GM19452 (cell line): ENCODE results near the gene NTM.
"Not testable (repeated sequence)": the region's sequence is repeated elsewhere in the genome, so short reads cannot be mapped to it uniquely, and the experiment has no call there.

ENCODE experiments used
- ATAC-seq: cut with Tn5 transposase; IDR thresholded peaks from one replicate; pipeline ENCODE4 v1.9.1; 2021; ENCODE audit not compliant: unreplicated experiment

NTM gene

GRCh38 chr11:132358573-132358953 is 988.1 kb downstream of the NTM start:
- peak; percentile 34 for ATAC-seq

- ATAC-seq: no peak
Observed at GRCh38 chr11:132361011-132361550, 990.7 kb downstream of the NTM start.

DNA sequence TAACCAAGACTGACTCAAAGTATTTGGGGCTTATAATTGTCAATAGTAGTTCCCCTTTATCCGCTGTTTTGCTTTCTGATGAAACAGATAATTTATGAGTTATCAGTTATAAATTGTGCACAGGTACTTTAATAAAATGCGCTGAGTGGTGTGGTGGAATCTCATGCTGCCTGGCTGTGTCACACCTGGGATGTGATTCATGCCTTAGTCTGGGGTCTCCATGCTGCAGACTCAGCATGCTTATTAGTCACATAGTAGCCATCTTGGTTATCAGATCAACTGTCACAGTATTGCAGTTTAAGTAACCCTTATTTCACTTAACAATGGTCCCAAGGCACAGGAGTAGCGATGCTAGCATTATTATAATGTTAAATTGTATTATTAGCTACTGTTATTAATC is 995.2 kb downstream of the NTM start:
- ATAC-seq: no peak

DNA sequence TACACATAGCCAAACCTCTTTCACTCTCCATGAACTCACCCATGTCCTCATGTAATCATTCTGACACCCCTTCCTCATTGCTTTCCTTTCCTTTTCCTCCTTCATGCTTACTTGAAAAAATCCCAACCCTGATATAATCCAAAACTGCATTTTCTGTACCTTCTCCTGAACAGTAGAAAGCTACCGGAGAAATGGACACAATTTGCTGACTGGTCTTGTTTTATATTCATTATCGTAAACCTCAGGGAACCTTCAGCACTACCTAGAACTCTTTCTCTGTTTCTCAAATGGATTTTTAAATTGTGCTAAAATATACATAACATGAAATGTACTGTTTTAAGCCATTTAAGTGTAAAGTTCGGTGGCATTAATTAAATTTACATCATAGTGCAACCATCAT is 996.9 kb downstream of the NTM start:
- ATAC-seq: no peak

GRCh38 chr11:132370114-132370513 is 999.7 kb downstream of the NTM start:
- ATAC-seq: not testable (repeated sequence)

- no peak for ATAC-seq
Observed at GRCh38 chr11:132373405-132374143, 1003.2 kb downstream of the NTM start.

GRCh38 chr11:132379540-132379939 is 1009.1 kb downstream of the NTM start:
- no peak for ATAC-seq
